Transverse colon (tissue), 4 donors: Measurements from ENCODE around the gene BEST2. TPM values are rescaled to one million over a fixed set of nuclear protein-coding genes. Genes with fewer than 3 reads are reported as not detected.

Experiments
- DNase-seq: peaks from one replicate; pipeline ENCODE4 v3.0.0-alpha.2; 2019
- H3K27ac ChIP-seq, 4 donors: fragments of 200-600 bp; sonication (generic); 2 replicates each; pipeline ENCODE4 v1.5.1; 2016 to 2018; ENCODE audit warnings: inconsistent platforms in 4 of 4
- H3K27me3 ChIP-seq: fragments of 200-600 bp; sonication (generic); 2 replicates; pipeline ENCODE4 v1.5.1; 2017; ENCODE audit warnings: inconsistent platforms
- H3K36me3 ChIP-seq, 4 donors: fragments of 200-600 bp; sonication (generic); 2 replicates each; pipeline ENCODE4 v1.5.1; 2017 to 2019; ENCODE audit warnings: inconsistent platforms in 4 of 4
- H3K4me1 ChIP-seq, 4 donors: fragments of 200-600 bp; sonication (generic); 2 replicates each; pipeline ENCODE4 v1.5.1; 2017 to 2020; ENCODE audit warnings: inconsistent platforms in 4 of 4
- H3K4me3 ChIP-seq, 4 donors: fragments of 200-600 bp; sonication (generic); 1 replicate in 1 of 4; 2 replicates in 3 of 4; pipeline versions ENCODE4 v1.5.1 to v1.6.1; 2017 to 2019; ENCODE audit warnings: inconsistent platforms in 4 of 4
- H3K9me3 ChIP-seq, 2 donors: fragments of 200-600 bp; sonication (generic); 2 replicates each; pipeline ENCODE4 v1.5.1; 2017 to 2019; ENCODE audit warnings: inconsistent platforms in 2 of 2
- CTCF ChIP-seq, 5 experiments: fragments of 200-600 bp in 3 of 5; fragments of 450-650 bp in 2 of 5; sonication (generic) in 3 of 5; IDR thresholded peaks; 1 replicate in 2 of 5; 2 replicates in 3 of 5; pipeline ENCODE4 v1.5.1; 2016 to 2017; ENCODE audit warnings: antibody characterized with exemption in 5 of 5, inconsistent platforms in 3 of 5, mild to moderate bottlenecking in 2 of 5, moderate library complexity in 1 of 5
- EP300 ChIP-seq: sonication (generic); formaldehyde crosslinking; IDR thresholded peaks from one replicate; pipeline ENCODE4 v1.6.1; 2017; ENCODE audit warnings: antibody characterized with exemption, low read depth
- POLR2A ChIP-seq: fragments of 450-650 bp; IDR thresholded peaks from one replicate; pipeline ENCODE4 v1.6.1; 2016; ENCODE audit warnings: antibody characterized with exemption, mild to moderate bottlenecking, moderate library complexity
- POLR2AphosphoS5 ChIP-seq, 3 donors: sonication (generic); formaldehyde crosslinking; IDR thresholded peaks; one replicate each; pipeline ENCODE4 v1.6.1; 2016; ENCODE audit warnings: antibody characterized with exemption in 3 of 3
- WGBS, 2 donors: methylation state at CpG; one replicate each; pipeline ENCODE4 v1.1.5; 2018; ENCODE audit warnings: low coverage in 1 of 2; 5-methylcytosine and 5-hydroxymethylcytosine counted together
- in situ Hi-C, 4 donors: fragments of 200-750 bp; cut with MboI; loops; one replicate each; pipeline versions ENCODE4 v1.15.0 to v1.15.1; 2017; ENCODE audit warnings: low sequenced_read_pairs in 3 of 4, low pct_ligation_motif_present in 1 of 4, low pct_unique_long_range_greater_than_20kb in 1 of 4
- intact Hi-C: fragments of 100-400 bp; cut with DNase I; formaldehyde crosslinking; loops from one replicate; pipeline ENCODE4 v1.15.1; 2023; ENCODE audit warnings: low total_unique reads
- total RNA-seq, 4 donors: library from RNA; depleted of rRNA; stranded (reverse); fragments of >200 nt; gene quantifications; one replicate each; pipeline ENCODE4 v1.1.0, GENCODE V29; 2016

BEST2 gene
- total RNA-seq, 4 donors from 2014 or later = 121 to 325 (median 141) TPM

- 1% methylated on average over 57 of the region's 65 CpGs; no CpG with 5 or more reads in 1 of the 2 donors for WGBS, 2 donors
Measured at GRCh38 chr19:12721656-12722565, 29.7 kb upstream of the BEST2 start.

GRCh38 chr19:12722566-12723380 is 28.8 kb upstream of the BEST2 start:
- WGBS, 2 donors = 0% methylated on average over 4 to 32 of the region's 32 CpGs
- in situ Hi-C loops (no loop called here), intact Hi-C loops (no loop called here)
- Histone ChIP-seq H3K4me3 (peak overlapping the region; percentile 29 to 99 (median 90)), H3K36me3 (peaks cover 0 to 8% (median 0%) of the 10 kb centered on the region in 4 donors), H3K4me1 (peaks cover 14 to 46% (median 29%) of the 10 kb centered on the region in 4 donors), H3K27me3 (no peaks in the 10 kb centered on the region), H3K27ac (peak overlapping the region; percentile 92 to 98 (median 96)), H3K9me3 (no peaks in the 10 kb centered on the region)
- TF ChIP-seq POLR2AphosphoS5 (IDR thresholded peaks at IDR 0.05) (peak; percentile 59 to 77 (median 70)), POLR2A (peak; percentile 30), EP300 (no peak), CTCF (IDR thresholded peaks at IDR 0.05) (no peak)
- DNase-seq = peak; percentile 97

More at GRCh38 chr19:12721656-12722565, 29.7 kb upstream of the BEST2 start:
- Histone ChIP-seq H3K27ac (peak overlapping the region; percentile 92 to 98 (median 96)), H3K27me3 (no peaks in the 10 kb centered on the region), H3K4me3 (peak overlapping the region; percentile 28 to 99 (median 90)), H3K4me1 (peaks cover 14 to 46% (median 29%) of the 10 kb centered on the region in 4 donors), H3K36me3 (peaks cover 0 to 8% (median 0%) of the 10 kb centered on the region in 4 donors), H3K9me3 (no peaks in the 10 kb centered on the region)
- peak; percentile 70 for DNase-seq
- in situ Hi-C loops (no loop called here), intact Hi-C loops (no loop called here)
- TF ChIP-seq POLR2A (no peak), EP300 (no peak), POLR2AphosphoS5 (IDR thresholded peaks at IDR 0.05) (no peak), CTCF (IDR thresholded peaks at IDR 0.05) (no peak)

GRCh38 chr19:12723381-12723640 is 28.3 kb upstream of the BEST2 start:
- H3K4me3 ChIP-seq = peak overlapping the region; percentile 29 to 99 (median 90)
- H3K27me3 ChIP-seq = no peaks in the 10 kb centered on the region
- H3K27ac ChIP-seq = peak overlapping the region; percentile 92 to 98 (median 96)
- peaks cover 14 to 46% (median 29%) of the 10 kb centered on the region in 4 donors for H3K4me1 ChIP-seq
- TF ChIP-seq POLR2A = no peak
- no peak for TF ChIP-seq POLR2AphosphoS5 (IDR thresholded peaks at IDR 0.05)
- TF ChIP-seq CTCF (IDR thresholded peaks at IDR 0.05) = no peak
- TF ChIP-seq EP300 = no peak
- DNase-seq = no peak
- H3K36me3 ChIP-seq = peaks cover 0 to 3% (median 0%) of the 10 kb centered on the region in 4 donors
- WGBS, 2 donors = 1% methylated on average over 7 of the region's 7 CpGs; no CpG with 5 or more reads in 1 of the 2 donors
- no peaks in the 10 kb centered on the region for H3K9me3 ChIP-seq
- intact Hi-C loops = no loop called here
- in situ Hi-C loops = no loop called here
